HG03066 (cell line): Measurements from ENCODE around the gene BOC.

Experiments used
- ATAC-seq: cut with Tn5 transposase; IDR thresholded peaks from one replicate; pipeline ENCODE4 v1.9.1; 2021; ENCODE audit warnings: low read depth; ENCODE audit not compliant: unreplicated experiment

Gene BOC

DNA sequence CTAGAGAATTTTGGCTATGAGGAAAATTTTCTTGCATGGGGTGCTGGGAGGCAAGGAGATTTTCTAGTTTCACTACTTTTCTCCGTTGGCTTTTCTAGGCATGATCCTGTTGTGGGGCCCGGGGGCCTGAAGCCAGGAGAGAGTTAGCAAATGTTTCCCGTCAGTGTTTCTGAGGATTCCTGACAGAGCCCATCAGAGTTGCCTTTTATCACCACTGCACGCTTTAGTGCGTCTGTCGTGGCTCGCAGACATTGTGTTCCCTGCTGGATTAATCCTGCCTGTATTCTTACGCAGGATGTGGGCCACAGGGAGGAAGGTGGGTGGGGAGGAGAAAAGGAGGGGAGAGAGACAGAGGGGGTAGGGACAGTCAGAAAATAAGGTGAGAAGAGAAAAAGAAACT, 18.1 kb upstream of the BOC start:
- no peak for ATAC-seq

GRCh38 chr3:113193719-113194118, 17.6 kb upstream of the BOC start:
- no peak for ATAC-seq

- ATAC-seq, result no peak
Observed at GRCh38 chr3:113194823-113195401, 16.4 kb upstream of the BOC start.

DNA sequence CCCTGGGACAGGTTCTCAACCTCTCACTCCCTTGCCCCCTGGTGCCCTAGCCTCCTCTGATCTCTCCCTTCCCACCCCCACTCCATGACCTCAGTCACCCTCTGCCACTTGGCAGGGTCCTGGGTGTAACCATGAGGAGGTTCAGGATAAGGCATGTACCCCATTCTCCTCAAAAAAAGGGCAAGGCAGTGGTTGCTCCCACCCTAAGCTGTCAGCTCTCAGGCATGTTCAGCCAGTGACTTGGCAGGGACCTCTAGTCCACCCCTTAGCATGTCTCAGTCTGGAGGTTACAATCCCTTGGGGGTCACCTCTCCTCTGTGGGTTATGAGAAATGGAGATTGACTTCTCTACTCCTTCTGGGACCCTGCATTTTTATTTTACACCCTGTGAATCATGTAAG, 11.0 kb upstream of the BOC start:
- ATAC-seq, result no peak

GRCh38 chr3:113200946-113201345, 10.4 kb upstream of the BOC start:
- ATAC-seq, result no peak

DNA sequence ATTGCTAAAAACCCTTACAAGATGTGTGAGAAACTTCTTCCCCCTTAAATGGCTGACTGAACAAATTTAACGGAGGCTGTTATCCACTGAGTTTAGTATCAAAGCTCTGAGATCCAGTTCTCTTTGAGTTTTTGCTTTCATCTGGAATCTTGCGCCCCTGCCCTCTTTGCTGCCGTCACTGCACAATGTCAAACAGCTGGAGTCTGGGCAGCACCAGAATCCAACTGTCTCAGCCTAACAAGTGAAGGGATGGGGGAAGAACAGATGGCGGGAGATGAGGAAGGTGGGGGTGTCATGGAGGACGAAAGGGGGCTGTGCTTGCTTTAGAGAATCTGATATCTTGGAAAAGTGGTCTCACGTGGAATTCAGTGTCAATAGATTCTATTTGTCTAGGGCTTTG, 7.0 kb upstream of the BOC start:
- ATAC-seq, result no peak

- ATAC-seq, result no peak
Observed at GRCh38 chr3:113205481-113205880, 5.9 kb upstream of the BOC start.

- no peak for ATAC-seq
Observed at GRCh38 chr3:113210604-113211329, 590 bp upstream of the BOC start.

DNA sequence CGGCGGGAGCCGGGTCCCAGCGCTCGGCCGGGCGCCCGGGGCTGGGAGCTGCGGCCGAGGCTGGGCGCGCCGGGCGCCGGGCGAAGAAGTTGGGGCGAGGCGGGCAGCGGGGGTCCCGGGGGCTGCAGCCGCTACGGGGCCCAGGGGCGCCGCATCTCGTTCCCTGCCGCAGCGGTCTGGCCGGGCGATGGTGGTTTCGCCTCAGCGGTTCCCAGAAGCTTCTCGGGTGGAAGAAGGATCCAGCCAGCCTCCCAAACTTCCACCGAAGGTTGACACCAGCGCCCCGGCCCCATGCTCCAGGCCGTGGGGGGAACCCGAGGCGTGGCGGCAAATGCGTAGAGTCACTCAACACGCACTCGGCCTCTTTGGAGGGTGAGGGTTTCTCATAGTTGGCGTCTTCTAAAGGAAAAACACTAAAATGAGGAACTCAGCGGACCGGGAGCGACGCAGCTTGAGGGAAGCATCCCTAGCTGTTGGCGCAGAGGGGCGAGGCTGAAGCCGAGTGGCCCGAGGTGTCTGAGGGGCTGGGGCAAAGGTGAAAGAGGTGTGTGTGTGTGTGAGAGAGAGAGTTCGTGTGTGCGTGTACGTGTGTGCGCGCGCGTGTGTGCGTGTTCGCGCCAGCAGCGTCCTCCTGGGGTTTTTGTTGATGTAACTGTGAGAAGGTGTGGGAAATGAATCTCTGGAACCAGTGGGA, 940 bp downstream of the BOC start:
- no peak for ATAC-seq

GRCh38 chr3:113212844-113213375, 1.6 kb downstream of the BOC start:
- no peak for ATAC-seq

GRCh38 chr3:113213896-113214587, 2.7 kb downstream of the BOC start:
- ATAC-seq, result no peak

GRCh38 chr3:113214917-113215595, 3.7 kb downstream of the BOC start:
- no peak for ATAC-seq

GRCh38 chr3:113216393-113216792, 5.0 kb downstream of the BOC start:
- no peak for ATAC-seq

GRCh38 chr3:113218011-113218680, 6.8 kb downstream of the BOC start:
- ATAC-seq, result no peak

DNA sequence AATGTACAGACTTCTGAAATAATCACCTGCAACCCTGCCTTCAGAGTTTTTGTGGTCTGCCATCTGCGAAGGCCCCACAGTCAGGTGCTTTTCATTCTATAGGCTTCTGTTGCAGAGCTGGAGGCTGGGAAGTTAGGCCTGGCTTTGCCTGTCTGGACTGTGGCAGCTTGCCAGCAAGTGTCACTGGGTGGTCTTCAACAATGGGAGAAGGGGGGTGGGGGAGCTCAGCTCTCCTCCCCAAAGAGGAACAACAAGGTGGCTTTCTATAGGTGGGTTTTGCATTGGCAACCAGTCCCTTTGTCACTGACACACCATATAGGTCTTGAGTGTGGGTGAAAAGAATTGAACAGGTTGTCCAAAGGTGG, 7.3 kb downstream of the BOC start:
- no peak for ATAC-seq

GRCh38 chr3:113219605-113220300, 8.4 kb downstream of the BOC start:
- ATAC-seq, result no peak

GRCh38 chr3:113220721-113221120, 9.4 kb downstream of the BOC start:
- no peak for ATAC-seq

- no peak for ATAC-seq
Observed at GRCh38 chr3:113221721-113222257, 10.4 kb downstream of the BOC start.

- ATAC-seq, result no peak
Observed at GRCh38 chr3:113222451-113223086, 11.2 kb downstream of the BOC start.
